Uterus (tissue), 2 donors: ENCODE results near the gene MSH2.

ENCODE experiments used
- POLR2A ChIP-seq, 2 donors: fragments of 450-650 bp; IDR thresholded peaks; one replicate each; pipeline ENCODE4 v1.6.1; 2016; ENCODE audit warnings: antibody characterized with exemption in 2 of 2, mild to moderate bottlenecking in 1 of 2, moderate library complexity in 1 of 2
- TF ChIP-seq, protein P1 (sequence below), 4 experiments: fragments of 200-600 bp in 2 of 4; fragments of 450-650 bp in 2 of 4; sonication (generic) in 2 of 4; IDR thresholded peaks; one replicate each; pipeline ENCODE4 v1.5.1; 2016 to 2019; ENCODE audit warnings: antibody characterized with exemption in 4 of 4, mild to moderate bottlenecking in 2 of 4, moderate library complexity in 1 of 4

DNA sequence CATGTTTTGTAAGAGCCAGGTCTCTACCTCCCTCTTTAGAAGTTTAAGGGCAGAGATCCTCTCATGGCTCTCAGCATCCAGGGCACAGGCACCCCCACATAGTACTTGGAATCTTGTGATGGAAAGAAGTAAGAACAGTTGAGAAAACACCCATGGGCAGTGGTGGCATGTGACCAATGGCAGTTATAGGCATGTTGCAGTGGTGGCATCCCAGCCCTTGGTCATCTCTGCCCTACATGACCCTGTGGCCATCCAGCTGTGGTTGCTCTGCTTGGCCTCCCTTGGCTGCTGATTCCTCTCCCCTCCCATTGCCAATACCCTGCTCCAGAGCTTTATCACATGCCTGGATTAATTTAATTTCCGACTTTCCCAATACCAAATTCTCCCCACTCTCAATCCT, 13.3 kb upstream of the MSH2 start:
- TF ChIP-seq, protein P1, sequence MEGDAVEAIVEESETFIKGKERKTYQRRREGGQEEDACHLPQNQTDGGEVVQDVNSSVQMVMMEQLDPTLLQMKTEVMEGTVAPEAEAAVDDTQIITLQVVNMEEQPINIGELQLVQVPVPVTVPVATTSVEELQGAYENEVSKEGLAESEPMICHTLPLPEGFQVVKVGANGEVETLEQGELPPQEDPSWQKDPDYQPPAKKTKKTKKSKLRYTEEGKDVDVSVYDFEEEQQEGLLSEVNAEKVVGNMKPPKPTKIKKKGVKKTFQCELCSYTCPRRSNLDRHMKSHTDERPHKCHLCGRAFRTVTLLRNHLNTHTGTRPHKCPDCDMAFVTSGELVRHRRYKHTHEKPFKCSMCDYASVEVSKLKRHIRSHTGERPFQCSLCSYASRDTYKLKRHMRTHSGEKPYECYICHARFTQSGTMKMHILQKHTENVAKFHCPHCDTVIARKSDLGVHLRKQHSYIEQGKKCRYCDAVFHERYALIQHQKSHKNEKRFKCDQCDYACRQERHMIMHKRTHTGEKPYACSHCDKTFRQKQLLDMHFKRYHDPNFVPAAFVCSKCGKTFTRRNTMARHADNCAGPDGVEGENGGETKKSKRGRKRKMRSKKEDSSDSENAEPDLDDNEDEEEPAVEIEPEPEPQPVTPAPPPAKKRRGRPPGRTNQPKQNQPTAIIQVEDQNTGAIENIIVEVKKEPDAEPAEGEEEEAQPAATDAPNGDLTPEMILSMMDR (IDR thresholded peaks at IDR 0.05), result no peak
- TF ChIP-seq POLR2A (IDR thresholded peaks at IDR 0.05), result no peak
